GM23338 (cell line): ENCODE results near the gene UVRAG.

Experiments used
- CREB1 ChIP-seq: fragments of 250-450 bp; sonication (Bioruptor Pico); IDR thresholded peaks from 2 replicates; pipeline ENCODE4 v1.5.0; 2020; ENCODE audit warnings: low read depth, mild to moderate bottlenecking, moderate library complexity
- CTCF ChIP-seq, 2 experiments: fragments of 200-600 bp in 1 of 2; sonication (generic) in 1 of 2; conservative IDR thresholded peaks; 2 replicates each; pipeline versions ENCODE4 v1.5.1 to v1.6.1; 2016 to 2017; ENCODE audit warnings: antibody characterized with exemption in 2 of 2, low read depth in 2 of 2, mild to moderate bottlenecking in 2 of 2, moderate library complexity in 1 of 2
- EZH2 ChIP-seq: fragments of 200-600 bp; sonication (generic); IDR thresholded peaks from one replicate; pipeline ENCODE4 v1.8.0; 2017; ENCODE audit warnings: antibody characterized with exemption, mild to moderate bottlenecking, low read depth; ENCODE audit not compliant: unreplicated experiment
- EZH2phosphoT487 ChIP-seq: fragments of 200-600 bp; sonication (generic); IDR thresholded peaks from one replicate; pipeline ENCODE4 v1.8.1; 2018; ENCODE audit warnings: antibody characterized with exemption; ENCODE audit not compliant: unreplicated experiment
- JUNB ChIP-seq: IDR thresholded peaks from one replicate; pipeline ENCODE4 v1.6.1; 2016; ENCODE audit warnings: antibody characterized with exemption; ENCODE audit not compliant: unreplicated experiment
- POLR2AphosphoS5 ChIP-seq: IDR thresholded peaks from 2 replicates; pipeline ENCODE4 v1.6.1; 2016; ENCODE audit warnings: antibody characterized with exemption, low read depth
- REST ChIP-seq: IDR thresholded peaks from one replicate; pipeline ENCODE4 v1.6.1; 2018; ENCODE audit warnings: antibody characterized with exemption; ENCODE audit not compliant: unreplicated experiment
- STAT1 ChIP-seq: IDR thresholded peaks from one replicate; pipeline ENCODE4 v1.6.1; 2016; ENCODE audit warnings: antibody characterized with exemption; ENCODE audit not compliant: unreplicated experiment

GRCh38 chr11:75809111-75809510 lies 5.9 kb upstream of the UVRAG start:
- TF ChIP-seq EZH2 (no peak), CTCF (conservative IDR thresholded peaks at IDR 0.05; ENCODE audit: low read depth in 2 of 2) (no peak), EZH2phosphoT487 (no peak), STAT1 (no peak), REST (no peak), POLR2AphosphoS5 (no peak), JUNB (no peak), CREB1 (CRISPR knock-in tag) (no peak)
